Testis (tissue), 3 donors: ENCODE measurements around the gene STK24. TPM values are rescaled to one million over a fixed set of nuclear protein-coding genes. Genes with fewer than 3 reads are reported as not detected.

Experiments used
- DNase-seq: peaks from one replicate; pipeline ENCODE4 v3.0.0-alpha.2; 2019
- H3K27ac ChIP-seq, 2 donors: fragments of 200-600 bp; sonication (generic); one replicate each; pipeline ENCODE4 v1.5.1; 2019
- H3K27me3 ChIP-seq: fragments of 200-600 bp; sonication (generic); one replicate; pipeline ENCODE4 v1.5.1; 2019
- H3K36me3 ChIP-seq: fragments of 200-600 bp; sonication (generic); one replicate; pipeline ENCODE4 v1.5.1; 2017; ENCODE audit warnings: low read depth; ENCODE audit errors: missing control alignments
- H3K4me1 ChIP-seq: fragments of 200-600 bp; sonication (generic); one replicate; pipeline ENCODE4 v1.5.1; 2019
- H3K4me3 ChIP-seq, 2 donors: fragments of 200-600 bp; sonication (generic); one replicate each; pipeline ENCODE4 v1.5.1; 2017 to 2019
- H3K9me3 ChIP-seq: fragments of 200-600 bp; sonication (generic); one replicate; pipeline ENCODE4 v1.5.1; 2017
- CTCF ChIP-seq, 3 experiments: fragments of 450-650 bp in 2 of 3; fragments of 200-600 bp in 1 of 3; sonication (generic) in 1 of 3; IDR thresholded peaks; one replicate each; pipeline ENCODE4 v1.5.1; 2016 to 2019; ENCODE audit warnings: antibody characterized with exemption in 3 of 3, mild to moderate bottlenecking in 2 of 3, moderate library complexity in 1 of 3
- POLR2A ChIP-seq: fragments of 450-650 bp; IDR thresholded peaks from one replicate; pipeline ENCODE4 v1.6.1; 2017; ENCODE audit warnings: antibody characterized with exemption, mild to moderate bottlenecking, moderate library complexity
- WGBS, 2 donors: methylation state at CpG; one replicate each; pipeline ENCODE4 v1.1.5; 2018; 5-methylcytosine and 5-hydroxymethylcytosine counted together
- intact Hi-C: fragments of 100-400 bp; cut with DNase I; formaldehyde crosslinking; loops from one replicate; pipeline ENCODE4 v1.15.1; 2023; ENCODE audit warnings: low total_unique reads
- polyA plus RNA-seq: library from polyadenylated mRNA; stranded (reverse); fragments of 350-450 nt; fragmentation: Illumina TruSeq; extraction: RNeasy Lipid Tissue Mini Kit (QIAGEN cat#74804); gene quantifications from one replicate; pipeline ENCODE4 v1.2.3, GENCODE V29; 2014; ENCODE audit warnings: low read depth, low replicate concordance; ENCODE audit not compliant: insufficient read depth
- total RNA-seq, 2 donors: library from RNA; depleted of rRNA; stranded (reverse); fragments of >200 nt; gene quantifications; one replicate each; pipeline ENCODE4 v1.2.3, GENCODE V29; 2016

The STK24 gene
- total and polyA plus RNA-seq, 3 donors from 2014 or later: 97.4 to 172 (median 151) TPM

- no peak for DNase-seq
- Histone ChIP-seq H3K27ac (no peak overlapping the region), H3K9me3 (no peaks in the 10 kb centered on the region), H3K4me3 (no peak overlapping the region), H3K4me1 (peaks cover 36% of the 10 kb centered on the region), H3K36me3 (no peaks in the 10 kb centered on the region), H3K27me3 (no peaks in the 10 kb centered on the region)
- WGBS, 2 donors: 90 to 94% methylated on average over 10 to 11 of the region's 11 CpGs
- intact Hi-C loops: no loop called here
- no peak for TF ChIP-seq POLR2A
- no peak for TF ChIP-seq CTCF (IDR thresholded peaks at IDR 0.05)
Observed at GRCh38 chr13:98485561-98485960, 91.3 kb downstream of the STK24 start.

DNA sequence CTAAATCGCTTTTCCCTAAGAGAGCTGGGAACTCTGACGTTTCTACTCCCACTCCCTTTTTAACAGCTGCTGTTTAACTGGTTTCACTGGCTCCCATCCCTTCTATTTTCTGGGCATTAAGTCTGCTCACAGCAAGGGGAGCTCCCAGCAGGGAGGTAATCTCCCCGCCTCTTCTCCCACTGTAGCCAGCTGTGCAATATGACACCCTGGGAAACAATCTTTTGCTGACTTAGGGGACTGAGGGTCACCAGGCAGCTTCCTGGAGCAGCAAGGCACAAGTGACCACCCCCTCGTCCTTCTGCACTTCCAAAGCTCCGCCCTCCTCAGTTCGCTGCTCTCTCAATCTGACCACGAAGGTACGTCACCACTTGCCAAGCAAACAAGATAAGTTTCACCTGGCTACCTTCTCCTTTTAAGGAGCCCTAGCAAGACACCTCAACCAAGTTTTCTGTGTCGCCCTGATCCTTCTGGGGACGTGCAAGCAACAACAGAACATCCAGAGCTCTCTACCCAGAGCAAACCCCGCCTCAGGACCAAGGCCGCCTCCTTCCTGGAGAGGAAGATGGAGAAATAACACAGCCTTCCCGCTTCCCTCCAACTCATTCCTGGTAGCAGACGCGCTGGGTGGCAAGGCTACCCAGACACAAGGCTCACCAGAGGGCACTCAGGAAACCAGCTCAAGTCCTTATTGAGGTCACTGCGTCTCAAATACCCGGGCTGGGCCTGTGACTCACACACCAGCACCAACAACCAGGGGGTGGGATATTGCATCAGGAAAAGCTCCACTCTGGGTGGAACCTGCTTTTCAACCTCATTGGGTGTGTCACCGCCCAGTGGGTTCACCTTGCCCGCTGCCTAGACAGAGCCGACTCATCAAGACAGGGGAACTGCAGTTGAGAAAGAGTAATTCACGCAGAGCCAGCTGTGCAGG is 92.4 kb downstream of the STK24 start:
- DNase-seq: peak; percentile 53
- Histone ChIP-seq H3K27ac (peak overlapping the region in 1 of 2 donors; percentile 61), H3K36me3 (no peaks in the 10 kb centered on the region), H3K27me3 (no peaks in the 10 kb centered on the region), H3K9me3 (no peaks in the 10 kb centered on the region), H3K4me3 (no peak overlapping the region), H3K4me1 (peaks cover 32% of the 10 kb centered on the region)
- no peak for TF ChIP-seq POLR2A
- no peak for TF ChIP-seq CTCF (IDR thresholded peaks at IDR 0.05)
- 35 to 48% methylated on average over 11 to 21 of the region's 21 CpGs for WGBS, 2 donors
- intact Hi-C loops: no loop called here

DNA sequence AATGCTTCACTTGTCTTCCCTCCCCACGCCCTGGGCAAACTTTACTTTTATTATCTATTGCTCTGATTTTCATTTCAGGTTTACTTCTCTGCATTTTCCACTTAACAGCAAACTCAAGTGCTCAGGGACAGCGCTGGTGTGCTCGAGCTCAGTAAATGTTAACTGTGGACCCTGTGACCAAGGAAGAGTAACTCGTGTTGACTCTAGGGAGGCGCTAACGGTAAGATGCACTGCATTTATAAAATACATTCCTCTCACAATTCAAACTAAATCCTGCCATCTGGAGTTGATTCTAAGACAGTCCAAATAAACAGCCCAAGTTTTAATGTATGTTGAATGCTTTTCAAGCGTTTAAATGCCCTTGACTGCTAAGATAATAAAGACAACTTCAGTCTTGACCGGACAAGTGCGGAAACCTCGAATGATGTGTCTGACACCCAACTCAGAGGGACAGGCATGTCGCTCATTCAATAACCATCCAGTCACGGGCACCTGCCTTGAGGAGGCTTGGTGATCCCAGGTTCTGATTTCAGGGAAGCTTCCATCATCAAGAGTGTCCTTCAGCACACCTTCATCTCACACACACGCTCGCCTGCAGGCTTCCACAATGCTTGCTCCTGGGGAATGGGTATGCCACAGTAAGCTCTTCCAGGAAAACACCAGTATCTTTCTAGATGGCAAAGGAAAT is 93.2 kb downstream of the STK24 start:
- intact Hi-C loops: no loop called here
- no peak for TF ChIP-seq POLR2A
- no peak for TF ChIP-seq CTCF (IDR thresholded peaks at IDR 0.05)
- 70 to 75% methylated on average over 14 of the region's 14 CpGs for WGBS, 2 donors
- H3K4me1 ChIP-seq: peaks cover 32% of the 10 kb centered on the region
- H3K36me3 ChIP-seq: no peaks in the 10 kb centered on the region
- peak overlapping the region in 1 of 2 donors; percentile 42 for H3K27ac ChIP-seq
- no peaks in the 10 kb centered on the region for H3K27me3 ChIP-seq
- no peaks in the 10 kb centered on the region for H3K9me3 ChIP-seq
- no peak overlapping the region for H3K4me3 ChIP-seq
- no peak for DNase-seq

GRCh38 chr13:98482476-98483444 is 94.1 kb downstream of the STK24 start:
- DNase-seq: peak; percentile 83
- Histone ChIP-seq H3K36me3 (no peaks in the 10 kb centered on the region), H3K4me1 (peaks cover 40% of the 10 kb centered on the region), H3K9me3 (no peaks in the 10 kb centered on the region), H3K27me3 (no peaks in the 10 kb centered on the region), H3K27ac (peak overlapping the region in 1 of 2 donors; percentile 42), H3K4me3 (no peak overlapping the region)
- WGBS, 2 donors: 71 to 80% methylated on average over 23 to 28 of the region's 28 CpGs
- intact Hi-C loops: no loop called here
- TF ChIP-seq CTCF (IDR thresholded peaks at IDR 0.05): no peak
- TF ChIP-seq POLR2A: no peak
